ENCODE data around the gene RBPJL. TPM values are rescaled to one million over a fixed set of nuclear protein-coding genes. Genes with fewer than 3 reads are reported as not detected.

Gene RBPJL
- total RNA-seq, 4 donors from 2014 or later: not detected

DNA sequence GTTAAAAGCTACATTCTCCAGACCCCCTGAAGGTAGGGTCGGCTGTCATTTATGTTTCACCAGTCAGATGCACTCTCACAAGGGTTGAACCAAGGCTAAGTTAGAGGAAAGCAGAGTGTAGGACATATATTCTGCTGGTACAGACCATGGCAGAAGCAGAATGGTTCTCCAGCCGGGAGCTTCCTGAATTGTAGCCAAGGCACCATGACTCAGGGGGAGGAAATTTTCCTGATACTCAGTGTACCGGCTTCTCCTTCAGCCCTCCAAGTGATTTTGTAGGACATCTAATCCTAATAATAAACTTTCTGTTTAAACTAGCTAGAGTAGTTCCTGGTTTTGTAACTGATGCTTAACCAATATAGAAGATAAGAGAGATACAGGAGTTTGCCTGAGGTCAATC is 38.1 kb upstream of the RBPJL start:
- TF ChIP-seq, protein P1, sequence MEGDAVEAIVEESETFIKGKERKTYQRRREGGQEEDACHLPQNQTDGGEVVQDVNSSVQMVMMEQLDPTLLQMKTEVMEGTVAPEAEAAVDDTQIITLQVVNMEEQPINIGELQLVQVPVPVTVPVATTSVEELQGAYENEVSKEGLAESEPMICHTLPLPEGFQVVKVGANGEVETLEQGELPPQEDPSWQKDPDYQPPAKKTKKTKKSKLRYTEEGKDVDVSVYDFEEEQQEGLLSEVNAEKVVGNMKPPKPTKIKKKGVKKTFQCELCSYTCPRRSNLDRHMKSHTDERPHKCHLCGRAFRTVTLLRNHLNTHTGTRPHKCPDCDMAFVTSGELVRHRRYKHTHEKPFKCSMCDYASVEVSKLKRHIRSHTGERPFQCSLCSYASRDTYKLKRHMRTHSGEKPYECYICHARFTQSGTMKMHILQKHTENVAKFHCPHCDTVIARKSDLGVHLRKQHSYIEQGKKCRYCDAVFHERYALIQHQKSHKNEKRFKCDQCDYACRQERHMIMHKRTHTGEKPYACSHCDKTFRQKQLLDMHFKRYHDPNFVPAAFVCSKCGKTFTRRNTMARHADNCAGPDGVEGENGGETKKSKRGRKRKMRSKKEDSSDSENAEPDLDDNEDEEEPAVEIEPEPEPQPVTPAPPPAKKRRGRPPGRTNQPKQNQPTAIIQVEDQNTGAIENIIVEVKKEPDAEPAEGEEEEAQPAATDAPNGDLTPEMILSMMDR (IDR thresholded peaks at IDR 0.05): no peak
- DNase-seq (ENCODE audit: low spot score): no peak
- no peak for ATAC-seq (ENCODE audit: low FRiP score)

DNA sequence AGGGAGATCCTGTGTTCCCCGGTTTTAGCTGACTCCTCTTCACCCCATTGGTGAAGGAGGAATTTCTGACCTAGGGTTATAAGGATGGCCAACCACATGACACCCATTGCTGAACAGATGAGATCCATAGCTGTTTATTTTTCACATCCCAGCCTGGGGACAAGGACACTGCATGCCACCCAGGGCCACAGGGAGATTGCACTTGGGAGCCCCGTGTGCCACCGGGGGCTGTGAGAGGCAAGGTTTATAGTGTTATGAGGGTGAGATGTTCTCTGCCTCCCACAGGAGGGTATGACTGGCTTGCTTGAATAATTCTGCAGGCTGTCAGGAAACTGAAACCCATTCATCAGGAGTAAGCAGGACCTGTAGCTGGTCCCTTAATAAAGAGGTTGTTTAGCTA is 37.6 kb upstream of the RBPJL start:
- TF ChIP-seq, protein P1 (IDR thresholded peaks at IDR 0.05): no peak
- DNase-seq (ENCODE audit: low spot score) (no peak), ATAC-seq (ENCODE audit: low FRiP score) (no peak)

DNA sequence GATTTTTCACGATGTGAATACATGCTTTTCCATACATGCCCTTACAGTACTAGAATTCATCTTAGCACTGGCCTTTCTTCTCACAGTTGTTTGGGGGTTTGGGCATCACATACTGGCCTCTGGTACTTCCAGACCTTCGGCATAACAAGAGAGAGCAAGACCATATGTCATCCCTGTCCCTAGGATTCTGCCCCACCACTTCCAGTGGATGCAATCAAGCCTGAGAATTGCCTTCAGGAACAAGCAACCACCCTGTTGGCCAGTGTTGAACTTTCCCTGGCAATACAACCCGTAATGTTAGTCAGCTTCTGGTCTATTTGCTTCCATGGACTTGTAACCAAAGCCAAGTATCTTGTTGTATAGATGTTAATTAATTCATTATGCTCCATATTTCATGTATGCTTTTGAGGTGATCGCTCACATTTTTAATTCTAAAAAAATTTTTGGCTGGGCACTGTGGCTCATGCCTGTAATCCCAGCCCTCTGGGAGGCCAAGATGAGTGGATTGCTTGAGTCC is 36.8 kb upstream of the RBPJL start:
- TF ChIP-seq, protein P1 (IDR thresholded peaks at IDR 0.05): no peak
- no peak for DNase-seq (ENCODE audit: low spot score)
- no peak for ATAC-seq (ENCODE audit: low FRiP score)

DNA sequence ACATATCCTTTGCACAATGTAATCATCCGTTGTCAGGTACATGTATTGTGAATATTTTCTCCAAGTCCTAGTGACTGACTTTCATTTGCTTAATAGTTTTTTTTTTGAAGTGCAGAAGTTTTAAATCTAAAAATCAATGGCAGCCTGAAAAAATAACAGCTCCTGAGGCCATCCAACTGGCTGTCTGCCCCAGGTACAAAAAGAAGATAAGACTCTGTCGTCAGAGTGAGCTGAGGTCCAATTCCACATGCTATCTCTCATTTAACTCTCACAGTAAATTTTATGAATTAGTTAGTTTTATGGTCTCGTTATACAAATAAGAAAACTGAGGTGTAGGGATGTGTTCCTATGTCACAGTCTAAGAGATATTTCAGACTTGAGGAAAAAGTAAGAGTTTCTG is 31.3 kb upstream of the RBPJL start:
- no peak for ATAC-seq (ENCODE audit: low FRiP score)
- TF ChIP-seq, protein P1 (IDR thresholded peaks at IDR 0.05): no peak
- no peak for DNase-seq (ENCODE audit: low spot score)

DNA sequence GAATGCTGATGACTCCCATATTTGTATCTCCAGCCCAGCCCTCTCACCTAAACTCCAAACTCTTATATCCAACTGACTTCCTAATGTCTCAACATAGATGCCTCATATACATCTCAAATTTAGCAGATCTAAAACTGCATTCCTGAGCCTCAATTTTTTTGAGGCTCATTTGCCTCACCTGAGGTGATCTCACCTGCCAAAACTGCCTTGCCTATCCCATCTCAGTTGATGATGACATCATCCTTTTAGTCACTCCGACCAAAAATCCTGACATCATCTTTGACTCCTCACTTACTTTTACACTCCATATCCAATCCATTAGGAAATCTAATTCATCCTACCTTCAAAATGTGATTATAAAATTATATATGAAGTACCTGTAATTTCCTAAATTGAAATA is 26.6 kb upstream of the RBPJL start:
- TF ChIP-seq, protein P1 (IDR thresholded peaks at IDR 0.05): no peak
- ATAC-seq (ENCODE audit: low FRiP score) (no peak), DNase-seq (ENCODE audit: low spot score) (no peak)

DNA sequence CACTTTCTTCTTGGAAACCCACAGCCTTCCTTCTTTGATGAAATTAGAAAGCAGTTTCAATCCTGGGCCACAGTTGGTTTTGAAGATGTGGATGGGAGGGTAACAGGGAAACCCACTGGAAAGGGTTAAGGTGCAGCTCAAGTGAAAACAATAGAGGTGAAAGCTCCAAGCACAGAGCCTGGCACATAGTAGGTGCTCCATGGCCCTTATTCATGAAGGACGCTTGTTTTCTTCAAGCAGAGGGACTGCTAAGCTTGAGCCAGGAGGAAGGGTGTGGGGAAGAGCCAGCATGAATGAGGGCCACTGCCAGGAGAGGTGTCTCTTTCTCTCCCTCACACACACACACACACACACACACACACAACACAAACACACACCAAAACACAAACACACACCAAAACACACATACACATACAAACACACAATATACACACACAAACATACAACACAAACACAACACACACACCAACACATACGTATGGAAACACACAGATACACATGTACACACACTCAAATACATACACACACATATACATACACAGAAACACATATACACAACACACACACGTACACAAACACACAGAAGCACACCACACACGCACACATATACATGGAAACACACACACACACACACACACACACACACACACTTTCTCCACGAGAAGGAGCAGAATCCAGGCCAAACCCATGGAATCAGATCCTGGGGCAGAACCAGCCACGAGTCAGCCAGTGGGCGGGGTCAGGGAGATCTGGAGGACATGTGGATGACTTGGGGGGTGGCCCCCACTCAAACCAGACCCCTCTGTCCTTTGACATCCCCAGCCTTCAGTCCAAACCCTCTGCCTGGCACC is 23.7 kb upstream of the RBPJL start:
- DNase-seq (ENCODE audit: low spot score) (no peak), ATAC-seq (ENCODE audit: low FRiP score) (no peak)
- TF ChIP-seq, protein P1 (IDR thresholded peaks at IDR 0.05): no peak

DNA sequence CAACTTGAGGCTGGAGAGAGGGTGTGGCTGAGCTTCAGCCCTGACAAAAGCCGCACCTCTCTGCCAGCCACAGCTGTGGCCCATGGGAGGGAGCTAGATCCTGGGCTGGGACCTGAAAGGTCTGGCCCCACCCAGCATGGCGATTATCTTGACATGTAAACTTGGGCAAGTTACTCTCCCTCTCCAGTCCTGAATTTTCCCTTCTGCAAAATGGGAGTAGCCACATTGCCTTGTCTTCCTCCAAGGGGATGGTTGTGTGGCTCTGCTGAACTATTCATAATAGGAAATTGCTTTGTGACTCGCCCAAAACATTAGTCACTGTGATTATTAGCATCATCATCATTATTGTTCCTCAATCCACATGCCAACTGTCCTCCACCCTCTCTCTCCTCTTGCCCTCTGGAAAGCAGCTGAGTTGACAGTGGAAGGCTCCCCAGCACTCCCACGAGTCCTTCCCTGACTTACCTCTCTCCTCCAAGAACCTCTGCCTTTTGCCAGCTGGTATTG is 23.0 kb upstream of the RBPJL start:
- no peak for ATAC-seq (ENCODE audit: low FRiP score)
- DNase-seq (ENCODE audit: low spot score): no peak
- TF ChIP-seq, protein P1 (IDR thresholded peaks at IDR 0.05): no peak

Measured in omental fat pad (tissue), 4 donors.